Skin of body (tissue), 2 donors: ENCODE data around the gene PPP2R2C. TPM values are rescaled to one million over a fixed set of nuclear protein-coding genes. Genes with fewer than 3 reads are reported as not detected.

ENCODE experiments used
- DNase-seq: peaks from one replicate; lab custom pipeline; 2025; lab: John Stamatoyannopoulos, UW
- total RNA-seq: library from RNA; depleted of rRNA; stranded (reverse); fragments of >200 nt; gene quantifications from one replicate; pipeline ENCODE4 v1.2.3, GENCODE V29; 2014

Gene PPP2R2C
- total RNA-seq, 1 donor from 2014 or later = 3.0 TPM

GRCh38 chr4:6494431-6495295, 22.2 kb upstream of the PPP2R2C start:
- no peak for DNase-seq

- DNase-seq = no peak
These were observed 21.4 kb upstream of the PPP2R2C start for GRCh38 chr4:6493658-6494304.

- no peak for DNase-seq
These were observed 20.6 kb upstream of the PPP2R2C start for GRCh38 chr4:6492861-6493657.

- no peak for DNase-seq
These were observed 19.7 kb upstream of the PPP2R2C start for GRCh38 chr4:6492027-6492590.

GRCh38 chr4:6491235-6491634, 18.8 kb upstream of the PPP2R2C start:
- DNase-seq = no peak

- no peak for DNase-seq
These were observed 17.5 kb upstream of the PPP2R2C start for GRCh38 chr4:6489927-6490326.

- no peak for DNase-seq
These were observed 15.1 kb upstream of the PPP2R2C start for GRCh38 chr4:6487466-6487865.

GRCh38 chr4:6480534-6481088, 8.2 kb upstream of the PPP2R2C start:
- DNase-seq = no peak

GRCh38 chr4:6478546-6479220, 6.3 kb upstream of the PPP2R2C start:
- DNase-seq = no peak

GRCh38 chr4:6476893-6477292, 4.5 kb upstream of the PPP2R2C start:
- DNase-seq = no peak

- no peak for DNase-seq
These were observed 3.1 kb upstream of the PPP2R2C start for GRCh38 chr4:6475492-6476020.

GRCh38 chr4:6474705-6475457, 2.5 kb upstream of the PPP2R2C start:
- no peak for DNase-seq

- no peak for DNase-seq
These were observed 1.7 kb upstream of the PPP2R2C start for GRCh38 chr4:6474053-6474568.

GRCh38 chr4:6473264-6474052, 1.0 kb upstream of the PPP2R2C start:
- DNase-seq = no peak

GRCh38 chr4:6472008-6472386, 417 bp downstream of the PPP2R2C start:
- DNase-seq = no peak

- no peak for DNase-seq
These were observed 957 bp downstream of the PPP2R2C start for GRCh38 chr4:6471307-6472007.

GRCh38 chr4:6470502-6471306, 1.7 kb downstream of the PPP2R2C start:
- no peak for DNase-seq
